Heart left ventricle (tissue), 16 donors: Measurements from ENCODE around the gene MOK. TPM values are rescaled to one million over a fixed set of nuclear protein-coding genes. Genes with fewer than 3 reads are reported as not detected.

Experiments
- ATAC-seq, 4 donors: fragments of 200-7000 bp; cut with Tn5 transposase; one replicate each; pipeline ENCODE4 v1.9.1; 2020 to 2022; ENCODE audit warnings: moderate library complexity in 4 of 4, mild to moderate bottlenecking in 3 of 4, moderate number of reproducible peaks in 1 of 4
- DNase-seq, 5 donors: peaks; one replicate each; pipeline ENCODE4 v3.0.0-alpha.2; 2020
- H3K27ac ChIP-seq, 12 donors: fragments of 200-600 bp; sonication (generic) in 4 of 12; one replicate each; pipeline versions ENCODE4 v1.5.0 to v1.8.0; 2016 to 2022; ENCODE audit warnings: mild to moderate bottlenecking in 2 of 12
- H3K27me3 ChIP-seq, 9 donors: fragments of 200-600 bp; sonication (generic) in 2 of 9; one replicate each; pipeline versions ENCODE4 v1.5.1 to v1.8.0; 2016 to 2022; ENCODE audit warnings: mild to moderate bottlenecking in 3 of 9
- H3K36me3 ChIP-seq, 9 donors: fragments of 200-600 bp; sonication (generic) in 2 of 9; one replicate each; pipeline versions ENCODE4 v1.5.0 to v1.8.0; 2018 to 2022; ENCODE audit warnings: mild to moderate bottlenecking in 2 of 9
- H3K4me1 ChIP-seq, 12 donors: fragments of 200-600 bp; sonication (generic) in 4 of 12; one replicate each; pipeline versions ENCODE4 v1.5.0 to v1.8.0; 2016 to 2022; ENCODE audit warnings: mild to moderate bottlenecking in 3 of 12
- H3K4me3 ChIP-seq, 12 donors: fragments of 200-600 bp; sonication (generic) in 4 of 12; one replicate each; pipeline versions ENCODE4 v1.5.0 to v1.8.0; 2017 to 2022; ENCODE audit warnings: mild to moderate bottlenecking in 9 of 12, moderate library complexity in 4 of 12
- H3K9me3 ChIP-seq, 12 donors: fragments of 200-600 bp; sonication (generic) in 4 of 12; one replicate each; pipeline versions ENCODE4 v1.5.0 to v1.8.0; 2016 to 2022; ENCODE audit warnings: mild to moderate bottlenecking in 1 of 12
- POLR2A ChIP-seq, 2 donors: fragments of 450-650 bp; IDR thresholded peaks; one replicate each; pipeline ENCODE4 v1.6.1; 2017; ENCODE audit warnings: antibody characterized with exemption in 2 of 2, mild to moderate bottlenecking in 2 of 2, moderate library complexity in 2 of 2
- WGBS, 4 donors: extraction: QIAGEN DNeasy Blood & Tissue Kit in 2 of 4; methylation state at CpG; one replicate each; pipeline versions ENCODE4 v1.1.5 to v1.1.7; 2013 to 2018; 5-methylcytosine and 5-hydroxymethylcytosine counted together
- intact Hi-C, 10 donors: fragments of 100-400 bp; cut with DNase I; formaldehyde crosslinking; loops; one replicate each; pipeline versions ENCODE4 v1.11.1 to v1.14.2; 2022
- polyA plus RNA-seq, 2 donors: library from polyadenylated mRNA; stranded (reverse); fragments of 200-250 nt; gene quantifications; one replicate each; pipeline ENCODE4 v1.2.3, GENCODE V29; 2013
- total RNA-seq, 9 donors: library from RNA; depleted of rRNA in 2 of 9; stranded (reverse); fragments of >200 nt in 2 of 9; fragmentation: NEBNext Ultra II Directional in 3 of 9; extraction: Animal tissue kit (Norgen Biotek cat#: 25700) in 3 of 9; gene quantifications; one replicate each; pipeline versions ENCODE4 v1.1.0 to v1.2.4, GENCODE V29; 2016 to 2023
- TF ChIP-seq, protein P1 (sequence below), 12 donors: fragments of 200-600 bp; sonication (generic) in 4 of 12; IDR thresholded peaks; one replicate each; pipeline versions ENCODE4 v1.5.0 to v1.8.0; 2018 to 2022; ENCODE audit warnings: antibody characterized with exemption in 12 of 12, mild to moderate bottlenecking in 5 of 12
- donor health status: ischemic (EF 13 %, LVEDD 7.1; RV severe dilation, severe dysfunction).
- donor health status: healthy with polysubstance abuse.
- donor health status: DM: no; HTN: yes; CAD: no.
- donor health status: DM: no; HTN: no; CAD: no.
- donor health status: ischemic (EF 25% LVEDD 6.9; RV normal size, moderate dysfunction).
- donor health status: ischemic (EF 25% LVEDD 5.7; RV mildly dilated, moderate dysfunction).
- donor health status: healthy.
- donor health status: DM: yes; HTN: yes; CAD: no.
- donor health status: ischemic (EF 35%, LVEDD 5.7; RV mildly dilated, moderate dysfunction).
- donor health status: nonischemic (EF 11% LVEDD 7.7; RV severe dilation, severe dysfunction).
- donor health status: DM: yes; HTN: yes; CAD: no.
- donor health status: PGD.
- donor health status: ischemic (EF 29% LVEDD 5.4; RV normal size, mild dysfunction).
- donor health status: nonischemic (EF 23%, LVEDD 6.1; RV moderate dilation, normal function).

The MOK gene
- total and polyA plus RNA-seq, 11 donors: 8.7 to 18.1 (median 12.7) TPM

DNA sequence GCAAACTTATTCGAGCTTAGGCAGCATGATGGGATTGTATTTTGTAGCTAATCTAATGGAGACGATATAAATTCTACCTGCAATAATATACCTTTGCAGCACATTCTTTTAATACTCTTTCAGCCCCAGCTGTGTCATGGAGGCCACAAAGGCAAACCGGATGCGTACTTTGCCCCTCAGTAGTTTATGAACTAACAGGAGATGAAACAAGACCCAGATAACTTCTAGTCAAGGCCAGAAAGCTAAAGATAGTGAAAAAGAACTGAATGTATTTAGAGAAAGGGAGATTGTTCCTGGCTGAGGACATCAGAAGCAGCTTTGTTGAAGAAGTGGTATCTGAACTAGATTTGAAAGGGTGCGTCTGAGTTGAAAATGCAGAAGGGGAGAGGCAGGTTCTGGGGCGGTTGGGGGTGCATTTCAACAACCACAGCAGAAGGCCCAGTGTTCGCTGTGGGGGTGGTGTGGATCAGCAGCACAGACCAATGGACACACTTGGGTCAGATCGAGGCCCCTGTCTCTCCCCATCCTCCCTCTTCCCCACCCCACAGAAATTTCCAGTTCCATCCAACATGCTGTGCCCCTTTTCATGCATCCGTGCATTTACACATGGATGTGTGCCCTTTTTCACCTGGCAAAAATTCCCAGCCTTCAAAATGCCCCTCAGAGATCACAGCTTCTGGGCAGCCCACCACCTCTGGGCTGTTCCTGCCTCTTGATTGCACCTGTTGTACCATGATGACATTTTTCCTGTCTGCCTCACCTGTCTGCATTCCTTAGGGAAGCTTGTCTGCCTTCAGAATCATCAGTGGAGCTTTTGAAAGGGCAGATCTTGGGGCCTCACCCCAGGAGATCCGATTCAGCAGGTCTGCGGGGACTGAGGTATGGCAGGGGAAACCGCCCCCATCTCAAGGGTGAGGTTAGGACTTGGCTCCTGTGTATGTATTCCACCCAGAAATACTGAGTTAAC lies 16.8 kb upstream of the MOK start:
- DNase-seq: peak in 1 of 5 donors; percentile 41
- intact Hi-C loops: loop anchor here in 2 of 10 donors (5.0 to 10.0 kb wide), 2 partner anchors 193 to 196 kb away; no protein-coding TSS in a partner anchor
- H3K9me3 ChIP-seq: no peaks in the 10 kb centered on the region
- TF ChIP-seq, protein P1, sequence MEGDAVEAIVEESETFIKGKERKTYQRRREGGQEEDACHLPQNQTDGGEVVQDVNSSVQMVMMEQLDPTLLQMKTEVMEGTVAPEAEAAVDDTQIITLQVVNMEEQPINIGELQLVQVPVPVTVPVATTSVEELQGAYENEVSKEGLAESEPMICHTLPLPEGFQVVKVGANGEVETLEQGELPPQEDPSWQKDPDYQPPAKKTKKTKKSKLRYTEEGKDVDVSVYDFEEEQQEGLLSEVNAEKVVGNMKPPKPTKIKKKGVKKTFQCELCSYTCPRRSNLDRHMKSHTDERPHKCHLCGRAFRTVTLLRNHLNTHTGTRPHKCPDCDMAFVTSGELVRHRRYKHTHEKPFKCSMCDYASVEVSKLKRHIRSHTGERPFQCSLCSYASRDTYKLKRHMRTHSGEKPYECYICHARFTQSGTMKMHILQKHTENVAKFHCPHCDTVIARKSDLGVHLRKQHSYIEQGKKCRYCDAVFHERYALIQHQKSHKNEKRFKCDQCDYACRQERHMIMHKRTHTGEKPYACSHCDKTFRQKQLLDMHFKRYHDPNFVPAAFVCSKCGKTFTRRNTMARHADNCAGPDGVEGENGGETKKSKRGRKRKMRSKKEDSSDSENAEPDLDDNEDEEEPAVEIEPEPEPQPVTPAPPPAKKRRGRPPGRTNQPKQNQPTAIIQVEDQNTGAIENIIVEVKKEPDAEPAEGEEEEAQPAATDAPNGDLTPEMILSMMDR (IDR thresholded peaks at IDR 0.05): no peak
- TF ChIP-seq POLR2A (IDR thresholded peaks at IDR 0.05): no peak
- ATAC-seq: no peak
- no peaks in the 10 kb centered on the region for H3K27me3 ChIP-seq
- H3K27ac ChIP-seq: no peak overlapping the region
- no peak overlapping the region for H3K4me3 ChIP-seq
- H3K4me1 ChIP-seq: peaks cover 0 to 43% (median 27%) of the 10 kb centered on the region in 12 donors
- peaks cover 0 to 19% (median 12%) of the 10 kb centered on the region in 9 donors for H3K36me3 ChIP-seq
- 90 to 93% (median 92%) methylated on average over 12 of the region's 12 CpGs for WGBS, 4 donors

GRCh38 chr14:102320671-102321455 lies 15.9 kb upstream of the MOK start:
- TF ChIP-seq, protein P1 (IDR thresholded peaks at IDR 0.05): no peak
- TF ChIP-seq POLR2A (IDR thresholded peaks at IDR 0.05): no peak
- peak overlapping the region in 10 of 12 donors; percentile 61 to 97 (median 80) for H3K4me3 ChIP-seq
- H3K4me1 ChIP-seq: peaks cover 0 to 51% (median 32%) of the 10 kb centered on the region in 12 donors
- ATAC-seq (no peak), DNase-seq (no peak)
- H3K9me3 ChIP-seq: no peaks in the 10 kb centered on the region
- H3K27me3 ChIP-seq: no peaks in the 10 kb centered on the region
- H3K27ac ChIP-seq: peak overlapping the region in 7 of 12 donors; percentile 85 to 97 (median 93)
- peaks cover 0 to 10% (median 5%) of the 10 kb centered on the region in 9 donors for H3K36me3 ChIP-seq
- intact Hi-C loops: loop anchor here in 2 of 10 donors (5.0 to 10.0 kb wide), 2 partner anchors 194 to 196 kb away; no protein-coding TSS in a partner anchor
- WGBS, 4 donors: 87 to 93% (median 90%) methylated on average over 17 of the region's 17 CpGs

- Histone ChIP-seq H3K9me3 (no peaks in the 10 kb centered on the region), H3K36me3 (peaks cover 0 to 6% (median 0%) of the 10 kb centered on the region in 9 donors), H3K27me3 (no peaks in the 10 kb centered on the region), H3K4me3 (peak overlapping the region; percentile 59 to 97 (median 78)), H3K4me1 (peaks cover 0 to 52% (median 32%) of the 10 kb centered on the region in 12 donors), H3K27ac (peak overlapping the region; percentile 85 to 97 (median 96))
- DNase-seq (peak; percentile 30 to 68 (median 48)), ATAC-seq (peak in 1 of 4 donors; percentile 2)
- TF ChIP-seq, protein P1 (IDR thresholded peaks at IDR 0.05): no peak
- no peak for TF ChIP-seq POLR2A (IDR thresholded peaks at IDR 0.05)
- intact Hi-C loops: loop anchor here in 2 of 10 donors (5.0 to 10.0 kb wide), 2 partner anchors 195 to 197 kb away; no protein-coding TSS in a partner anchor
- 4 to 14% (median 5%) methylated on average over 9 to 30 of the region's 30 CpGs for WGBS, 4 donors
Measured at GRCh38 chr14:102320033-102320660, 15.2 kb upstream of the MOK start.
